HG03378 (cell line): Measurements from ENCODE around the gene TALDO1.

Experiments used
- ATAC-seq: cut with Tn5 transposase; IDR thresholded peaks from one replicate; pipeline ENCODE4 v1.9.1; 2021; ENCODE audit warnings: mild to moderate bottlenecking, moderate library complexity; ENCODE audit not compliant: unreplicated experiment

TALDO1 gene

DNA sequence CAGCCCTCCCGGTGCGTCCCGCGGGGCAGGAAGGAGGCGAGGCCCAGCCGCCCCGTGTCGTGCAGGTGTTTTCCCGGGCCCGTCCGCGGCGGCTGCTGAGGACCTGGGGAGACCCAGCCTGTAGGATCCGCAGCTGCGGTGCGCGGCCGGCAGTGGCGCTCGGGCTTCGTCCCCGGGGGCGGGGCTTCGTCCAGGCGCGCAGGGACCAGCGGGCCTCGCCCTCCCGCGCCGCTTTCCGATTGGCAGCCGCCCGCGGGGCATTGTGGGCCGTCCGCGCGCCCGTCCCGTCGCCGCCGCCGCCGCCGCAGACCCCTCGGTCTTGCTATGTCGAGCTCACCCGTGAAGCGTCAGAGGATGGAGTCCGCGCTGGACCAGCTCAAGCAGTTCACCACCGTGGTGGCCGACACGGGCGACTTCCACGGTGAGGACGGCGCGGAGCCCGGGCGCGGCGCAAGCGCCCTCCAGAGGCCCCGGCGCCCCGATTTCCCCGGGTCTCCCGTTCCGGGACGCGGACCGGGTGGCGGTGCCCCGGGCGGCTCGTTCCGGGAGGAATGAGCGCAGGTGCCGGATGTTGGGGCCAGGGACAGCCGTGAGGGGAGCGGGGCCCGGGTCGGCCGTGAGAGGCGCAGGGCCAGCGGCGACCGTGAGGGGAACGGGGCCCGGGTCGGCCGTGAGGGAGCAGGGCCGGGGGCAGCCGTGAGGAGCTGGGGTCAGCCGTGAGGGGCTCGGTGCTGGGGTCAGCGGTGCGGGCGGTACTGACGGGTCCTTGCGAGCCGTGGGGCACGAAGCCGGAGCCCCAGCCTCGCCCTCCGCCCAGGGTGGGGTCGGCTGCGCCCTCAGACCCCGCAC is at the start of gene TALDO1:
TALDO1 (plus strand) TSS at position 307 of the 849 bp plus-strand sequence; CDS start at position 325, 18 bp downstream.
- ATAC-seq = peak; percentile 55

DNA sequence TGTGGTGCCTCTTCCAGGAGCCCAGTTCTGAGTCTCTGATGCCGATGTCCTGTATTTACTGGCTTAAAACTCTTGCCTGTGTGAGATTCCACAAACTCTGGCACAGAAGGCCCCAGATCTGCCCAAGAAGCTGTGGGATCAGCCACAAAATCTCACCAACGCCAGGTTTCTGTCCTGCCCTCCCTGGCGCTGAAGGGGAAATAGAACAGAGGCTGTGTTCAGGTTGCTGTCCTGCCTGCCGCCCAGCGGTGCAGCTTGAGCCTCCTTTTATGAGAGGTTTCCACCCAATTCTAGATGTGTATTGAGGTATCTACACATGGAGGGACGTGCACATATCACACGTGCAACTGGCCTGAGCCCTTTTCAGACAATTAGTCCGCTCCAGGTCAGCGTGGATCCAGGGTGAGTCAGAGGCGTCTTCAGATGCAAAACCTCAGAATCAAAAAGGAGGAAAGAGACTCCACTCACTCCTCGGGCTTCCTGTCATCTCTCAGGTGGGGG is 49.4 kb upstream of the TALDO1 start:
- ATAC-seq = no peak

DNA sequence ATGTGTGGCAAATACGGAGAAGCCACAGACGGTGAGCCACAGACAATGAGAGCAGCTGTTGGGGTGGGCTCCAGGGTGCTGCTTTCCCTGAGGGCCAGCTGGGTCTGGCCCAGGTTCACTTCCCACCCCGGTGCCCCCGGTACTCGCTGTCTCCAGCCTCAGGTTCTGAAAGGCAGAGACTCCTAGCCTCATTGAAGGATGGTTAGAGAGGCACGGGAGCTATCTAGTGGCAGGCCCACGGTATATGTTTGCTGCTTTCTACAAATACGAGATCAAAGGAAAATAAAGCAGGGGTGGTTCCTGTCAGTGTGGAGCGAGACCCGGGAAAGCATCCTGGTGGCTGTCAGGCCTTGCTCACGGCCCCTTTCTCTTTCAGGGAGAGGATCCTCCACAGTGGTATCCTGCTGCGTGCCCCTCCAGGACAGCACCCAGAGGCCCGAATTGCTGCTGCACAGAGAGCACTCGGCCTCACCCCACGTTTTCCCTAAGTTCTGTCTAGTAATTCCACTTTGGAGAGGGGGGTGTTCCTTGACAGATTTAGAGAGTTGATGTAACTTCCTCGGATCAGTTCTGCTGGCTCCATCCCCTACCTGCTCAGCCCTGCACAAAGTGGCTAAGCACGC is 48.7 kb upstream of the TALDO1 start:
- ATAC-seq = no peak

DNA sequence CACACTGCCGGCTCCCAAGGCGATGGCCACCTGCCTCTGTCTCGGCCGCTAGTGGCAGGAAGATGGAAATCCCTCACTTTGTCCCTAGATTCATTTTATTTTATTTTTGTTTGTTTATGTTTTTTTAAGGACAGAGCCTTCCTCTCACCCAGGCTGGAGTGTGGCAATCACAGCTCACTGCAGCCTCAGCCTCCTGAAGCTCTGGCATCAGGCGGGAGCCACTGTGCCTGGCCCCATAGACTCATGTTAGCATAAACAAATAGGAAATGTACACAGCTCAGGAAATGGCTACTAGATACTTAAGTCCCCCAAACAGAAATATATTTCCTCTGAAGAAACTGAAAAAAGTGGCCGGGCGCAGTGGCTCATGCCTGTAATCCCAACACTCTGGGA is 48.2 kb upstream of the TALDO1 start:
- no peak for ATAC-seq

DNA sequence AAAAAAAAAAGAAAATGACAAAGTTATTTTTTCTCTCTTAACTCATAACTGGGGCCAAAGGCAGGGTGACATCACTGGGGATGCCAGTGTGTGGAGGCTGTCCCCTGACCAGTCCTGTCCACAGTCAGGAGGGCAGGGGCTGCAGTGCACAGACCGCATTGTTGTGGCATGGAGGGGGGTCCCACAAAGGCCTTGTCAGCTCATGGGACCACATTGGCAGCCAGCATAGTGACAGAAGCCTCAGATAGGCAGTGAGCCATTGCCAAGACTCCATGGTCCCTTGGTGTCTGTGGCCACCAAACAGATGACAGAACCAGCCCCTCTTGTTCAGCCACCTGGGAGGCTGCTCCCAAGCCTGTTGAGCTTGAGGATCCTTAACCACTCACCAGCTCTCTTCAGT is 47.5 kb upstream of the TALDO1 start:
- ATAC-seq = no peak

DNA sequence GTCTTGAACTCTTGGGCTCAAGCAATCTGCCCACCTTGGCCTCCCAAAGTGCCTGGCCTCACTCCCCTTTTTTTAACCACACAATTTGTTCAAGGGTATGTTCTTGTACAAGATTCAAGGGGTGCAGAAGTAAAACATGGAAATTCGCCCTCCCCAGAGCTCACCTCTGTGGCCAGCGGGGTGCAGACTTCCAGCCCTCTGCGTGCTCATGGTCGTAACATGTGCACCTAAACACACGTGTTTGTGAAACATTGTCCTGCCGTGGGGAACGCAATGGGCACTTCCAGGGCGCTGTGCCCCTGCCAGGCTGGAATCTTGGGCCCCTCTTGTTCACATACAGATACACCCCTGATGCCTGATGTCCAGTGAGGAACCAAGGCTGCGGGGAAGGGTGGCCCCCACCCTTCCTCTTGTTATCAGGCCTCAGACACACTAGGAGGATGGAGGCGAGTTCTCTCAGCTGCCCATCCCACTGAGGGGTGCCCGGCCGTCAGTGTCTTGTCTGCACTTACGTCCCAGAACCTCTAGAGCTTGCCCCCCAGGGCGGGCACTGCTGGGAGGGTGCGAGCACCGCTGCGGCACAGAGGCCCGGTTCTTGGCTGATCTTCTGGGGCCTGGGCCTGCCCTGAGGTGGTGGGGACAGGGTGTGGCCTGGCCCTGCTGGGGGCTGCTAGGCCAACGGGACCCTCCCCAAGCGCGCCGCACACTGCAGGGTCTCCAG is 45.4 kb upstream of the TALDO1 start:
- ATAC-seq = no peak

DNA sequence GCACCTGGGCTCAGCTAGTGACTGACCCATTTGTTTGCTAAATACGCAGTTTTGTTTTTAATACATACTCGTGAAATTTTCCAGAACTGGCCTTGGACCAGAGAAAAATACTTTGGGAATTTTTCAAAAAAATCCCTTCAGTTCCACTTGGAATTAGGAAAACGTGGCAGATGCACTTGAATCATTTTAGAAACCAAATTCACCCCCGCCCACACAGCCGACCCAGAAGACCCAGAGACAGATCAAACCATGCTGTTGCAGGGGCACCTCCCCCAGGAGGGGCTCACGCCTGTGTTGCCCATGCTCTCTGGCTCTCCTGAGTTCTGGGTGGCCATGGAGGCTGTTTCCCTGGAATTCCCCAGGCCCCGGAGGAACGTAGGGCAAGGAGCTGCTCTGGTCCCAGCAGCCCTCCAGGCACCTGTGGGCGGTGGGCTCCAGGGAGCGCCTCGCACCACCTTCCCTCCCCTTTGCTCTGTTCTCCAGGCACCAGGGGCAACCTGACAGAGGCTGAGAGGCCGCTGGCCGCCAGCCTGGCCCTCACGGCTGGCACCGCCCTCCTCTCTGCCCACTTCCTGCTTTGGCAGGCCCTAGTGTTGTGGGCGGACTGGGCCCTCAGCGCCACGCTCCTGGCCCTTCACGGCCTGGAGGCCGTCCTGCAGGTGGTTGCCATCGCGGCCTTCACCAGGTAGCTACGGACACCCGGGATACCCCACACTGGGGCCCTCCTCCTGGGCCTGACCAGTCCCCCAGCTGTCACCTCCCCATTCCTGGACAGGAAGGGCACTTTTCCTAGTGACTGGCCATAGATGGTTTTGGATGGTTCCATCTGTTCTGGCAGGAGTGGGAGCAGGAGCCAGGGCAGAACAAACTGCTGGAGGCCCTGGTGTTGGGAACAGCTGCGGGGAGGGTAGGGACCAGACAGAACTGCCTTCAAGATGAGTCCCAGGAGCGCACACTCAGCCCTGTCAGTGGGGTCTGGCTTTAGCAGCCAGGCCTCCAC is 44.5 kb upstream of the TALDO1 start:
- no peak for ATAC-seq

DNA sequence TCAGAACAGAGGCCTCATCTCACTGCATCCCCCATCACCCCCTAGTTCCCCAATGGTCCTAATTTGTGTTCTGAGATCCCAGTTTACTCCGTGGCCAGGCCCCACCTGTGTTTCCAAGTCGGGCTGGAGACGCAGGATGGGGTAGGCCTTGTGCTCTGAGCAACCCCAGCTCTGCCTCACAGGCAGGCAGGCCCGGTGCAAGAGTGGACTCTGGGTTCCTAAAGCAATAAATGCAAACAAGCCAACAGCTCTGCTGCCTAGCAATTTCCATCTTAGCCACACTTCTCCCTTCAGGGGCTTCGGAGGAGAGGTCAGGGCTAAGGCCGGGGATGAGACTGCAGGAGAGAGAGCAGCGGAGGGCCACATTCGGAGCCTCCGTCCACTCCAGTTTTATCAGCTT is 43.8 kb upstream of the TALDO1 start:
- no peak for ATAC-seq

DNA sequence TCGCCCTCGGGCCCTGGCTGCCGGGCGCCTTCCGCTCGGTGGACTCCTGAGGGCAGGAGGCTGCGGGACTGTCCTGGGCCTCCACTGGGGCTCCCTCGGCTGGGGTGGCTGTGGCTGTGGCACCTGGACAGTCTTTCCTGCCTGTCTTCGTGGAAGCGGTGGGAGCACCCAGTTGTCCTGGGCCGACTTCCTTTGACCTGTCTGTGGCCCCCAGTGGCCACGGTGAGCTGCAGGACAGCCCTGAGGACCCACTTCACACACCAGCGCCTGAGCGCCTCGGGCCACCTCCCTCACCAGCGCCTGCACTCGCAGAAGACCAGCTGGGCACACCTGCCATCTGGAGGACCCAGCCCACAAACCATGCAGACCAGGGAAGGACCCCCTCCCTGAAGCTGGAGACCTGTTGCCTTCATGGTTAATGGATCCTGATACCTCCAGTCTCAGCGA is 43.0 kb upstream of the TALDO1 start:
- ATAC-seq = no peak

DNA sequence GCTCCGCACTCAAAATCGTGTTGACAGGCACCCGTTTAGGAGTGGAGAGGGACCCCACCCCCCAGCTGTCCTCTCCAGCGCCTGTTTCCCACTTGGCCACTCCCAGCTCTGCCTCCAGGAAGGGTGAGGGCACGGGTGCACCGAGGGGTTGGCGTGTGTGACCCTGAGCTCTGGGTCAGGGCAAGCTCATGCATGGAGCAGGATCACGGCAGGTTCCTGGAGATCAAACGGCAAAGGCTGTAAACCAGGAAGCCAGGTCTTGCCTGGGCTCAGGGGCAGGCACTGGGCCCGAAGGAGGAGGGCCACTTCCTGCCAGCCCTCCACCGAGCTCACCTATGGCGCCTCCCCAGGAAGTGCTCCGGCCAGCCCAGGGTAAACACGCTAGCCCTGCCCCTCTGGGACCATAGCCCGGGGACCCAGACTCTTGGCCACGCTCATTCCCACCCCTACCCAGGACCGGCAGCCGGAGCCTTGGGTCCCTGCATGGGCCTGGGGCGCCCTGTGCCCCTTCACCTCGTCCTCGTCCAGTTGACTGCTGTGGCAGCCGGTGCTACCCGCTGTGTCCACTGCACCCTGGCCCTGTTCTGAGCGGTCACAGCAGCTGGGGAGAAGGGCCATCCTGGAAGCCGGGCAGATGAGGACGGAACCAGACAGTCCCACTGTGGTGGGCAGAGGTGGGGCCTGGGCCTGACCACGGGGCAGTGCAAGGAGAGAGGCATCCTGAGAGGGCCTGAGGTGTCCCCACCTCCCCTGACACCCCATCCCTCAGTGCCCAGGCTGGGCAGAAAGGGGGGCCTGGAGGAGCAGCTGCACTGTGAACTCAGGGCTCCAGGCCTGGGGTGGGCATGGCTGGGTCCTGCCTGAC is 42.3 kb upstream of the TALDO1 start:
- ATAC-seq = no peak

DNA sequence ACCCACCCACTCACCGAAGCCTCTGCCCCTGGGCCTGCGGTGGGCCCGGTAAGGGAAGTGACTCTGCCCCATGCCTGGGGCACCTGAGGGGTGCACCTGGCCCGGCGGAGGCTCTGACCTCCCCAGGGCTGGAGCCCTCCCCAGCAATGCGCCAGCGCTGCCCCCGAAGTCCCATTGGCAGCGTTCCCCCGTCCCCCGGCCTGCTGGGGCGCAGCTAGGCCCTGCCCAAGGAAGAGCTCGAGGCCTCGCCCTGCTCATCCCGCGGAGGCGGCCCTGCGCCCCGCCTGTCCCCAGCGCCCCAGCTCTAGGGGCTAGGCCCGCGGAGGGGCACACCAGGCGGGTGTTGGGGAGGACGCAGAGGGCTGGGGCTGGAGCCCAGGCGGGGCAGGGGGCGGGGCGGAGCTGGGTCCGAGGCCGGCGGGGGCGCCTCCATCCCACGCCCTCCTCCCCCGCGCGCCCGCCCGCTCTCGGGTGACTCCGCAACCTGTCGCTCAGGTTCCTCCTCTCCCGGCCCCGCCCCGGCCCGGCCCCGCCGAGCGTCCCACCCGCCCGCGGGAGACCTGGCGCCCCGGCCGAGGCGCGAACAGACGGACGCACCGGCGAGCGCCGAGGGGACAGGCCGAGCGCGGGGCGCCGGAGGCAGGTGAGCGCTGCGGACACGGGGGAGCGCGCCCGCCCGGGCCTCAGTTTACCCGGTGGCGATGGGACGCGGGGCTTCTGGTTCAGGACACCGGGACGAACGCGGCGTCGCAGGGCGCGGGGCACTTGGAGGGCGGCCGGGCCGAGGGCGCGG is 41.4 kb upstream of the TALDO1 start, which contains the start of gene EPS8L2:
EPS8L2 (plus strand) TSS at position 586 of the 793 bp plus-strand sequence. CDS start 3,177 bp downstream, outside the sequence.
- no peak for ATAC-seq

DNA sequence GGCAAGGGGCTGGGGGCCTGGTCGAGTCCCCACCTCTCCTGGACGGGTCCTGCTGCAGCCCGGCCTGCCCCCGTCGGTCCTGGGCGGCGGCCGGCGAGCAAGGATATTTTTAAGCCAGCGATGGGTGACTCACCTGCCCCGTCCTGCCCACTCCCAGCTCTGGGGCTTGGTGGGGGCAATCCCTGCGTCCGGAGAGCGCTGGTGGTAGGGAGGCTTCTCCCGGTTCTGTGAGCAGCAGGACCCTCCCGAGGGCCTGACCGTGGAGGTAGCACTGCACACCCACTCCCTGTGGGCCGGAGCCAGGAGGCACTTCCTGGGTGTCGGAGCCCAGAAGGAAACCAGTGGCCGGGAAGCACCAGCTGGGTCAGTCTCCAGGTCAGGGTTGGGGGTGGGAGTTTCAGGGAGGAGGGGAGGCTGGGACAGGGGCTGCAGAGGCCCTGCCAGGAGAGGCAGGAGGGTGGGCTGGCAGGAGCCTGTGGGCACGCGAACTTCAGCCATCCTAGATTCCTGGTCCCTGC is 40.8 kb upstream of the TALDO1 start:
- ATAC-seq = no peak

DNA sequence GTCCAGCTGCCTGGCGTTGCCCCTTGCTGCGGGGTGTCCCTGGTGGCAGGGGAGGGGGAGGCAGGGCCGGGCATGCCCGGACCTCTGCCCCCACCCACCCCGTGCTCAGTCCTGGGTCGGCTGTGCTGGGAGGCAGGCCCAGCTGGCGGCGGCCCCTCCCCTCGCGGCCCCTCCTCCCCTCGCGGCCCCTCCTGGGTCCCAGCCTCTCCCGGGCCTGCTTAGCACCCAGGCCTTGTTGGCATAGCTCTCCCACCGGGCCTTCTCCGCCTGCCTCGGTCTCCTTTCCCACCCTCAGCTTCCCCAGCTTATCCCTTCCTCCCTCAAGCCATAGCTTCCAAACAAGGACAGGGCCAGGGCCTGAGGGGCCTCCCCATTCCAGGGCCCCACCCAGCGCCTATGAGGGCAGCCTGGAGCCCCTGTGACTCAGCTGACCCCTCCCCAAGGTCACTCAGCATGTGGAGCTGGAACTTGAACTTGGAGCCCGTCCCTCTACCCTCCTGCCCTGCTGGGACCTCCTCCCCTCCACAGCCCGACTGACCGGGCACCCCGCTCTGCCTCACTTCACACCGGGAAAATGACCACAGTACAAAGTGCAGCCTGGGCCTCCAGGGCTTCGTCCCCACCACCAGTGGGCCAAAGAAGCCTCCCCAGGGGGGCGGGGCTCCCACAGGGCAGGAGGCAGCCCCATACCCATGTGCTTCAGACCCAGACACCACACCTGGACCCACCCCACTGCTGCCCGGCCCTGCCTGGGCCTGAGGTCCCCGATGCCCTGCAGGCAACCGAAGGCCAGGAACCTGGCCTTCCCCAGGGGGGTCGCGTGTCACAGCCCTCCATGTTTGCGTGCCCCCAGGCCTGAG is 40.1 kb upstream of the TALDO1 start:
- no peak for ATAC-seq

DNA sequence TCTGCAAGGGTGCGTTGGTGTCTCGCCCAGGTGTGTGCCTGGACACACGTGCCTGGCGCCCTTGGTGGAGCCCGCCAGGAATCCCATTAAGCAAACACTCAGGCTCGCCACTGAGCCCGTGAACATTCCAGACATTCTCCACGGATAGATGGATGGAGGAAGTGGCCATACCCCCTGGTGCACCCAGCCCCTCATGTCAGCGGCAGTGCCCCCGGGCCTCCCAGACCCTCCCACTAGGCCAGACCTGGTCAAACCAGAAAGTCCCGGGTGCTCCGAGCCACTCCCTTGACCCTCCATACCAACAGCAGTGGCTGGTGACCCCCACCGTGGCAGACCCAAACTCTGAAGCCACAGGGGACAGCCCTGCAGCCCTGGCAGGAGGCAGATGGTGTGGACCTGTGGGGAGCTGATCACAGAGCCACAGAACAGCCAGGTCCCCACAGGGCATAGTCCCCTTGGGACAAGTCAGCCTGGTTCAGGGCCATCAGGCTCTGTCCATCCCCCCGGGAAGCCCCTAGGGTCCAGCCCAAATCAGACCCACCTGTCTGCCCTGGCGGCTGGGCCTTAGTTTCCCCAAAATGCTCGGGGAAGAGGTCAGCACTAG is 39.3 kb upstream of the TALDO1 start:
- ATAC-seq = no peak

DNA sequence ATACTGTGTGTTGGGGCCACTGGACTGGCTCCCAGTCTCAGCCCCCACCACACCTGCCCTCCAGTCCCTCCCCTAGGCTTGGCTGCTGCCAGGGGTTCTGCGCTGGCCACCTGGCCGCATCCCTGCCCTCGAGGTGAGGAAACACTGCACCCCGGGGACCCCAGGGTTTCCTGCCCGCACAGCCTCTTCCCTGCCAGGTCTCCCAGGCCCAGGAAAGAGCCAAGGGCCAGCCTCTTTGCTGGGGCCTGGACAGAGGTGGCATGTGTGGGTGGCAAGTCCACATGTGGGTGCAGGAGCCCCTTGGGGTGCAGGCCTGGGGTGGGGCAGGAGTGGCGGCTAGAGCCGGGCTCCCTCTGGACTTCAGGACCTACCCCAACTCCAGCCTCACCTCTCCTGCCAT is 38.8 kb upstream of the TALDO1 start:
- no peak for ATAC-seq

DNA sequence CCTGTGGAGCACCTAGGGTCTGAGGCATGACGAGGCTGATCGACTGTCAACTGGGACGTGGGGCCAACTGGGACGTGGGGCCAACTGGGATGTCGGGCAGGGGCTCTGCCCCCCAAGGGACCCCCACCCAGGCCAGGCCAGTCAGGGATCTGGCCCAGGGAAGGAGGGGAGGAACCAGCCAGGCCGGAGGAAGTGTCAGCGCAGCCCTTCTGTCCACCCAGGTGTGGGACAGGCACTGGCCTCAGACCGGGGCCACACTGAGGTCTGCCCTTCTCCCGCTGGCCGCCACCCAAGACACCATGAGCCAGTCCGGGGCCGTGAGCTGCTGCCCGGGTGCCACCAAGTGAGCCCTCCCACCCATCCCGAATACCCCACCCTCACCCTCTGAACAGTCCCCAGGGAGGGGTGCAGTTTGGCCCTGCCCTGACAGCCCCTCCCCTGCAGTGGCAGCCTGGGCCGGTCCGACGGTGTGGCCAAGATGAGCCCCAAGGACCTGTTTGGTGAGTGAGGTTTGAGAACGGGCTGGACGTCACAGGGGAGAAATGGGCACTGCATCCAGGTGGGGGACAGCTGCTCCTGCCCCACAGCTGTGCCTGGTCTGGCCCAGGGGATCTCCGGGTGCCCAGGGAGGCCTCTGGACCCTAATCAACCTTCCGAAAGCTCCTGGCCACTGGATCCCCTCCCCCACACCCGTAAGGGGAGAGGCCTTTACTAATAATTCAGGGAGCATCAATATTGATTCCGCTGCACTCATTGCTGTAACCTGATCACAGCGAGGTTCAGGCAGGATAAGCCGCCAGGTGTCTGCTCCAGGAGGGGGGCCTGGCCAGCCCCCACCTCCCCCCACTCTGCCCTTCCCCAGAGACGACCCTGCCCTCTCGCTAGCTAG is 37.9 kb upstream of the TALDO1 start:
- ATAC-seq = no peak
